Hepatocyte (in vitro differentiated cells): Measurements from ENCODE around the gene CFAP77.

Experiments
- CTCF ChIP-seq: fragments of 200-600 bp; sonication (generic); IDR thresholded peaks from 2 replicates; pipeline ENCODE4 v1.5.1; 2016; ENCODE audit warnings: antibody characterized with exemption, mild to moderate bottlenecking; ENCODE audit not compliant: poor library complexity
- EZH2 ChIP-seq: fragments of 200-600 bp; sonication (generic); IDR thresholded peaks from 2 replicates; pipeline ENCODE4 v1.6.1; 2016; ENCODE audit warnings: antibody characterized with exemption, mild to moderate bottlenecking, borderline replicate concordance
- EZH2phosphoT487 ChIP-seq: fragments of 200-600 bp; sonication (generic); IDR thresholded peaks from one replicate; pipeline ENCODE4 v1.6.1; 2018; ENCODE audit warnings: antibody characterized with exemption, mild to moderate bottlenecking, low read depth, moderate library complexity; ENCODE audit not compliant: unreplicated experiment, severe bottlenecking

- no peak for TF ChIP-seq CTCF
- TF ChIP-seq EZH2phosphoT487: no peak
- TF ChIP-seq EZH2: no peak
Measured at GRCh38 chr9:132481053-132481849, 71.2 kb downstream of the CFAP77 start.
